Measurements from ENCODE around the gene ROCK2. TPM values are rescaled to one million over a fixed set of nuclear protein-coding genes. Genes with fewer than 3 reads are reported as not detected.

Gene ROCK2
- total and polyA plus RNA-seq, 2 of the 13 experiments (the other 11 are each of a cell fraction or from before 2014, with no cell fraction given), result 38.1 to 119 TPM

- peak; percentile 98 for TF ChIP-seq PCBP2 (optimal IDR thresholded peaks at IDR 0.05; ENCODE audit: low read depth, low read length, poor library complexity, severe bottlenecking)
- no peak for TF ChIP-seq MAFG (CRISPR knock-in tag; IDR thresholded peaks at IDR 0.05)
- peak; percentile 93 for TF ChIP-seq KDM1A (CRISPR knock-in tag; IDR thresholded peaks at IDR 0.05)
- no peak for TF ChIP-seq PREB (CRISPR knock-in tag; IDR thresholded peaks at IDR 0.05)
- peak; percentile 94; the same call in 1 of the 2 replicates for TF ChIP-seq SP140L (CRISPR knock-in tag; IDR thresholded peaks at IDR 0.05; ENCODE audit: borderline replicate concordance)
- peak; percentile 100 for TF ChIP-seq MED1 (CRISPR knock-in tag; IDR thresholded peaks at IDR 0.05)
- TF ChIP-seq CEBPB (IDR thresholded peaks at IDR 0.05; ENCODE audit: borderline replicate concordance, low read depth, low read length), result no peak
- TF ChIP-seq THAP7 (CRISPR knock-in tag; IDR thresholded peaks at IDR 0.05), result 0 out of 2 replicates have a peak, but pooled peaks have one; percentile 74
- TF ChIP-seq ZBTB7B (CRISPR knock-in tag; IDR thresholded peaks at IDR 0.05), result peak; percentile 100
- TF ChIP-seq TEAD3 (CRISPR knock-in tag; optimal IDR thresholded peaks at IDR 0.05; ENCODE audit: borderline replicate concordance), result peak; percentile 98
- TF ChIP-seq ZNF431 (CRISPR knock-in tag; IDR thresholded peaks at IDR 0.05; ENCODE audit: borderline replicate concordance, low read depth), result peak; percentile 98
- no peak for TF ChIP-seq ZFYVE20 (CRISPR knock-in tag; IDR thresholded peaks at IDR 0.05; ENCODE audit: borderline replicate concordance, low read depth)
- TF ChIP-seq NBN (conservative IDR thresholded peaks at IDR 0.05), result no peak
- TF ChIP-seq SRSF9 (IDR thresholded peaks at IDR 0.05; ENCODE audit: borderline replicate concordance, insufficient read depth, low read depth, low read length, poor library complexity, severe bottlenecking), result no peak
- peak; percentile 85 for TF ChIP-seq THAP11 (CRISPR knock-in tag; IDR thresholded peaks at IDR 0.05)
- TF ChIP-seq JDP2 (CRISPR knock-in tag; IDR thresholded peaks at IDR 0.05; ENCODE audit: borderline replicate concordance), result no peak
- no peak for TF ChIP-seq ARID2 (CRISPR knock-in tag; IDR thresholded peaks at IDR 0.05; ENCODE audit: borderline replicate concordance)
- no peak for TF ChIP-seq MTF2 (CRISPR knock-in tag; IDR thresholded peaks at IDR 0.05; ENCODE audit: borderline replicate concordance)
- TF ChIP-seq MTA3 (CRISPR knock-in tag; IDR thresholded peaks at IDR 0.05), result no peak
- TF ChIP-seq SOX6 (IDR thresholded peaks at IDR 0.05), result no peak
- TF ChIP-seq SOX6 (CRISPR knock-in tag; IDR thresholded peaks at IDR 0.05), result peak; percentile 99
- no peak for TF ChIP-seq HNRNPL (IDR thresholded peaks at IDR 0.05; ENCODE audit: low read depth, low read length)
- peak; percentile 100 for TF ChIP-seq NCOA2 (CRISPR knock-in tag; IDR thresholded peaks at IDR 0.05)
- peak; percentile 66 for TF ChIP-seq GABPB1 (CRISPR knock-in tag; IDR thresholded peaks at IDR 0.05)
- TF ChIP-seq PITX1 (CRISPR knock-in tag; IDR thresholded peaks at IDR 0.05), result peak; percentile 99
- peak; percentile 99 for TF ChIP-seq CCDC6 (CRISPR knock-in tag; IDR thresholded peaks at IDR 0.05)
- TF ChIP-seq GFI1 (CRISPR knock-in tag; IDR thresholded peaks at IDR 0.05; ENCODE audit: borderline replicate concordance), result peak; percentile 96
- TF ChIP-seq SIN3A (IDR thresholded peaks at IDR 0.05; ENCODE audit: borderline replicate concordance, low read depth, low read length), result peak; percentile 87
Measured at GRCh38 chr2:11354363-11355154, 10.1 kb upstream of the ROCK2 start (continued).

Measured in HepG2 (cell line).